ENCODE results near the gene MASP2. TPM values are rescaled to one million over a fixed set of nuclear protein-coding genes. Genes with fewer than 3 reads are reported as not detected.
"Not testable (repeated sequence)": the region's sequence is repeated elsewhere in the genome, so short reads cannot be mapped to it uniquely, and the experiment has no call there.

The MASP2 gene
- total and polyA plus RNA-seq, 2 donors (not counting 1 experiment from before 2014, with no cell fraction given): 0.06 TPM; not detected in 1

GRCh38 chr1:11023201-11023600 lies 23.8 kb downstream of the MASP2 start:
- Histone ChIP-seq H2AFZ (ENCODE audit: insufficient read depth, low read depth, low read length, poor library complexity, severe bottlenecking) (no peak overlapping the region), H3K27me3 (replicated peaks in 1 of 4; ENCODE audit: control extremely low read depth in 1 of 4, control insufficient read depth in 3 of 4, insufficient read depth in 4 of 4, low read length in 3 of 4) (no peaks in the 10 kb centered on the region), H3K27ac (ENCODE audit: low read length in 2 of 2) (no peak overlapping the region), H3K4me1 (ENCODE audit: control insufficient read depth in 2 of 2, insufficient read depth in 2 of 2, low read length in 2 of 2) (no peaks in the 10 kb centered on the region), H3K79me2 (ENCODE audit: control insufficient read depth, insufficient read depth, low read length) (peaks cover 13% of the 10 kb centered on the region), H3K36me3 (replicated peaks in 1 of 2; ENCODE audit: control extremely low read depth in 1 of 2, control insufficient read depth in 1 of 2, extremely low read depth in 1 of 2, insufficient read depth in 2 of 2, low read length in 1 of 2) (peaks cover 23 to 74% of the 10 kb centered on the region in 2 experiments), H3K4me2 (replicated peaks; ENCODE audit: low read depth, low read length, poor library complexity, severe bottlenecking) (no peak overlapping the region), H4K20me1 (ENCODE audit: control insufficient read depth, insufficient read depth, low read length, poor library complexity, severe bottlenecking) (peaks cover 41% of the 10 kb centered on the region), H3K4me3 (ENCODE audit: control extremely low read depth in 1 of 5, extremely low read depth in 1 of 5, insufficient read depth in 1 of 5, low read depth in 2 of 5, low read length in 4 of 5) (no peak overlapping the region), H3K9ac (ENCODE audit: low read length) (no peak overlapping the region), H3K9me3 (ENCODE audit: control extremely low read depth in 1 of 3, control insufficient read depth in 2 of 3, insufficient read depth in 1 of 3, low read length in 2 of 3) (no peaks in the 10 kb centered on the region)
- no peak for ATAC-seq (ENCODE audit: low read depth)
- no peaks in the 10 kb centered on the region for H3K27me3 Mint-ChIP-seq
- TF ChIP-seq, protein P1, sequence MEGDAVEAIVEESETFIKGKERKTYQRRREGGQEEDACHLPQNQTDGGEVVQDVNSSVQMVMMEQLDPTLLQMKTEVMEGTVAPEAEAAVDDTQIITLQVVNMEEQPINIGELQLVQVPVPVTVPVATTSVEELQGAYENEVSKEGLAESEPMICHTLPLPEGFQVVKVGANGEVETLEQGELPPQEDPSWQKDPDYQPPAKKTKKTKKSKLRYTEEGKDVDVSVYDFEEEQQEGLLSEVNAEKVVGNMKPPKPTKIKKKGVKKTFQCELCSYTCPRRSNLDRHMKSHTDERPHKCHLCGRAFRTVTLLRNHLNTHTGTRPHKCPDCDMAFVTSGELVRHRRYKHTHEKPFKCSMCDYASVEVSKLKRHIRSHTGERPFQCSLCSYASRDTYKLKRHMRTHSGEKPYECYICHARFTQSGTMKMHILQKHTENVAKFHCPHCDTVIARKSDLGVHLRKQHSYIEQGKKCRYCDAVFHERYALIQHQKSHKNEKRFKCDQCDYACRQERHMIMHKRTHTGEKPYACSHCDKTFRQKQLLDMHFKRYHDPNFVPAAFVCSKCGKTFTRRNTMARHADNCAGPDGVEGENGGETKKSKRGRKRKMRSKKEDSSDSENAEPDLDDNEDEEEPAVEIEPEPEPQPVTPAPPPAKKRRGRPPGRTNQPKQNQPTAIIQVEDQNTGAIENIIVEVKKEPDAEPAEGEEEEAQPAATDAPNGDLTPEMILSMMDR (IDR thresholded peaks at IDR 0.05): no peak
- no peak for TF ChIP-seq EZH2 (IDR thresholded peaks at IDR 0.05; ENCODE audit: borderline replicate concordance, insufficient read depth, low read depth, low read length, poor library complexity, severe bottlenecking)
- no peak overlapping the region for H3K27ac Mint-ChIP-seq
- CTCF ChIA-PET: interaction anchor here (0.6 kb wide), 1 partner anchor 841 kb away, joined by 3 read pairs; no protein-coding TSS in a partner anchor
- WGBS (ENCODE audit: insufficient coverage): 98% methylated on average over 14 of the region's 14 CpGs
- POLR2A ChIA-PET: no interaction called here
- intact Hi-C loops (cut with micrococcal nuclease): no loop called here
- peaks cover 20% of the 10 kb centered on the region for H3K4me1 Mint-ChIP-seq
- H3K9me3 Mint-ChIP-seq (ENCODE audit: insufficient read depth): no peaks in the 10 kb centered on the region
- no peak overlapping the region for H3K4me3 Mint-ChIP-seq
- no peak for DNase-seq

GRCh38 chr1:11019971-11020370 lies 27.1 kb downstream of the MASP2 start:
- peaks cover 70% of the 10 kb centered on the region for H4K20me1 ChIP-seq (ENCODE audit: control insufficient read depth, insufficient read depth, low read length, poor library complexity, severe bottlenecking)
- H3K27me3 ChIP-seq (replicated peaks in 1 of 4; ENCODE audit: control extremely low read depth in 1 of 4, control insufficient read depth in 3 of 4, insufficient read depth in 4 of 4, low read length in 3 of 4): no peaks in the 10 kb centered on the region
- Mint-ChIP-seq H3K9me3 (ENCODE audit: insufficient read depth) (no peaks in the 10 kb centered on the region), H3K27ac (no peak overlapping the region), H3K4me3 (no peak overlapping the region), H3K27me3 (no peaks in the 10 kb centered on the region), H3K4me1 (peaks cover 27% of the 10 kb centered on the region)
- peaks cover 24 to 85% of the 10 kb centered on the region in 2 experiments for H3K36me3 ChIP-seq (replicated peaks in 1 of 2; ENCODE audit: control extremely low read depth in 1 of 2, control insufficient read depth in 1 of 2, extremely low read depth in 1 of 2, insufficient read depth in 2 of 2, low read length in 1 of 2)
- ChIA-PET POLR2A (no interaction called here), CTCF (interaction anchor here (1.1 kb wide), 1 partner anchor 18 kb away, joined by 7 read pairs; no protein-coding TSS in a partner anchor)
- intact Hi-C loops (cut with micrococcal nuclease): no loop called here
- no peak overlapping the region for H3K27ac ChIP-seq (ENCODE audit: low read length in 2 of 2)
- TF ChIP-seq, protein P1 (IDR thresholded peaks at IDR 0.05): no peak
- no peak overlapping the region for H3K4me3 ChIP-seq (ENCODE audit: control extremely low read depth in 1 of 5, extremely low read depth in 1 of 5, insufficient read depth in 1 of 5, low read depth in 2 of 5, low read length in 4 of 5)
- H3K9me3 ChIP-seq (ENCODE audit: control extremely low read depth in 1 of 3, control insufficient read depth in 2 of 3, insufficient read depth in 1 of 3, low read length in 2 of 3): no peaks in the 10 kb centered on the region
- whole genome bisulfite sequencing (ENCODE audit: insufficient coverage): no CpG with 5 or more reads among the region's 7 CpGs
- peaks cover 0 to under 1% of the 10 kb centered on the region in 2 donors for H3K4me1 ChIP-seq (ENCODE audit: control insufficient read depth in 2 of 2, insufficient read depth in 2 of 2, low read length in 2 of 2)
- ATAC-seq (ENCODE audit: low read depth): no peak
- H3K79me2 ChIP-seq (ENCODE audit: control insufficient read depth, insufficient read depth, low read length): peaks cover 40% of the 10 kb centered on the region
- no peak overlapping the region for H2AFZ ChIP-seq (ENCODE audit: insufficient read depth, low read depth, low read length, poor library complexity, severe bottlenecking)
- DNase-seq: no peak
- H3K9ac ChIP-seq (ENCODE audit: low read length): no peak overlapping the region
- no peak overlapping the region for H3K4me2 ChIP-seq (replicated peaks; ENCODE audit: low read depth, low read length, poor library complexity, severe bottlenecking)

DNA sequence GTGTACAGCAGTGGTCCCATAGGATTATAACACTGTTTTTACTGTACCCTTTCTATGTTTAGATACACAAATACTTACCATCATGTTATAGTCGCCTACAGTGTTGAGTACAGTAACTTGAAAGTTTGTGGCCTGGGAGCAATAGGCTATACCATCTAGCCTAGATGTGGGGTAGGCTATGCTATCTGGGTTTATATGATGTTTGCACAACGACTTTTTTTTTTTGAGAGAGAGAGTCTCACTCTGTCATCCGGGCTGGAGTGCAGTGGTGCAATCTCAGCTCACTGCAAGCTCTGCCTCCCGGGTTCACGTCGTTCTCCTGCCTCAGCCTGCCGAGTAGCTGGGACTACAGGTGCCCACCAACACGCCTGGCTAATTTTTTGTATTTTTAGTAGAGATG lies 27.7 kb downstream of the MASP2 start:
- DNase-seq; H3K9me3 Mint-ChIP-seq (ENCODE audit: insufficient read depth); intact Hi-C loops (cut with micrococcal nuclease); H3K27ac ChIP-seq (ENCODE audit: low read length in 2 of 2); H3K4me2 ChIP-seq (replicated peaks; ENCODE audit: low read depth, low read length, poor library complexity, severe bottlenecking); H3K4me3 Mint-ChIP-seq; POLR2A ChIA-PET; H3K9me3 ChIP-seq (ENCODE audit: control extremely low read depth in 1 of 3, control insufficient read depth in 2 of 3, insufficient read depth in 1 of 3, low read length in 2 of 3); H3K27me3 Mint-ChIP-seq; H2AFZ ChIP-seq (ENCODE audit: insufficient read depth, low read depth, low read length, poor library complexity, severe bottlenecking); H3K27me3 ChIP-seq (replicated peaks in 1 of 4; ENCODE audit: control extremely low read depth in 1 of 4, control insufficient read depth in 3 of 4, insufficient read depth in 4 of 4, low read length in 3 of 4); H3K4me3 ChIP-seq (ENCODE audit: control extremely low read depth in 1 of 5, extremely low read depth in 1 of 5, insufficient read depth in 1 of 5, low read depth in 2 of 5, low read length in 4 of 5); H3K4me1 ChIP-seq (ENCODE audit: control insufficient read depth in 2 of 2, insufficient read depth in 2 of 2, low read length in 2 of 2); CTCF ChIA-PET; ATAC-seq (ENCODE audit: low read depth); H3K9ac ChIP-seq (ENCODE audit: low read length); H3K27ac Mint-ChIP-seq: not testable (repeated sequence)
- Histone ChIP-seq H3K79me2 (ENCODE audit: control insufficient read depth, insufficient read depth, low read length) (peaks cover 47% of the 10 kb centered on the region), H4K20me1 (ENCODE audit: control insufficient read depth, insufficient read depth, low read length, poor library complexity, severe bottlenecking) (peaks cover 76% of the 10 kb centered on the region), H3K36me3 (replicated peaks in 1 of 2; ENCODE audit: control extremely low read depth in 1 of 2, control insufficient read depth in 1 of 2, extremely low read depth in 1 of 2, insufficient read depth in 2 of 2, low read length in 1 of 2) (peaks cover 25 to 85% of the 10 kb centered on the region in 2 experiments)
- WGBS (ENCODE audit: insufficient coverage): 95% methylated on average over 6 of the region's 8 CpGs
- H3K4me1 Mint-ChIP-seq: peaks cover 28% of the 10 kb centered on the region
